Ascending aorta (tissue), 2 donors: ENCODE results near the gene SIN3A. TPM values are rescaled to one million over a fixed set of nuclear protein-coding genes. Genes with fewer than 3 reads are reported as not detected.
A peak's percentile ranks its signal among the peaks of the same experiment; 100 is the strongest.

Experiments used
- DNase-seq, 2 donors: peaks; one replicate each; pipeline ENCODE4 v3.0.0-alpha.2; 2019; ENCODE audit warnings: low spot score in 2 of 2
- H3K27ac ChIP-seq, 2 donors: fragments of 200-600 bp; sonication (generic); one replicate each; pipeline ENCODE4 v1.5.1; 2016 to 2017; ENCODE audit warnings: mild to moderate bottlenecking in 1 of 2
- H3K27me3 ChIP-seq: fragments of 200-600 bp; sonication (generic); one replicate; pipeline ENCODE4 v1.5.1; 2017
- H3K36me3 ChIP-seq, 2 donors: fragments of 200-600 bp; sonication (generic); one replicate each; pipeline ENCODE4 v1.5.1; 2016
- H3K4me1 ChIP-seq, 2 donors: fragments of 200-600 bp; sonication (generic); one replicate each; pipeline ENCODE4 v1.5.1; 2016 to 2017; ENCODE audit warnings: mild to moderate bottlenecking in 1 of 2
- H3K4me3 ChIP-seq, 2 donors: fragments of 200-600 bp; sonication (generic); one replicate each; pipeline ENCODE4 v1.5.1; 2016 to 2017; ENCODE audit warnings: mild to moderate bottlenecking in 1 of 2
- H3K9me3 ChIP-seq, 2 donors: fragments of 200-600 bp; sonication (generic); one replicate each; pipeline ENCODE4 v1.5.1; 2016
- CTCF ChIP-seq, 3 experiments: fragments of 200-600 bp in 2 of 3; fragments of 450-650 bp in 1 of 3; sonication (generic) in 2 of 3; IDR thresholded peaks; one replicate each; pipeline ENCODE4 v1.5.1; 2016 to 2019; ENCODE audit warnings: antibody characterized with exemption in 3 of 3, mild to moderate bottlenecking in 1 of 3, moderate library complexity in 1 of 3
- intact Hi-C: fragments of 100-400 bp; cut with DNase I; formaldehyde crosslinking; loops from one replicate; pipeline ENCODE4 v1.15.1; 2023
- total RNA-seq: library from RNA; depleted of rRNA; stranded (reverse); fragments of >200 nt; gene quantifications from one replicate; pipeline ENCODE4 v1.1.0, GENCODE V29; 2016

Gene SIN3A
- total RNA-seq, 1 donor from 2014 or later: 41.0 TPM

DNA sequence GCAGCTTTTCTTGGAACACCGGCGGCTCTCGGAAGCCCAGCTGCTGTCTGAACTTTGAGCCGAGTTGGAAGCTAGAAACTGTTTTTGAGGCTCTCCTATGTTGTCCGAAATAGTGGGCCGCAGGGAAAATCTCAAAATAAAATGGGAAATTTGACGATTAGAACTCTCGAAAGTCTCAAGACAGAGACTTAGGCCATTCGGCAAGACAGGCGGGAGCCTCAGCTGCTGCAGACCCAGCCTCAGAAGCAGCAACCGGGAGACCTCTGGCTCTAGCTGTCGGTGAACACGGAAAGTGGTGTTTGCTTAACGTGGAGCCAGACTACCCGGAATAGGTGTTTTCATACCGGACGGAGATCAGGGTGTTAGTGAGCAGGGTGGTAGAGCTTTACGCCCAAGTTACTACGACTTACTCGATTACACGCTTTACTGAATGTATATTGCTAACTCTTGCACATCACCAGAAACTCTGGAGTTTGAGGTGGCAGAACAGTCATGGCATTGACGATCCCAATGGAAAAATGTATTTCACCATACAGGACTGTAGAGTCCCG lies 82.7 kb downstream of the SIN3A start:
- peak overlapping the region; percentile 99 for H3K27ac ChIP-seq
- no peaks in the 10 kb centered on the region for H3K27me3 ChIP-seq
- peaks cover 5 to 8% of the 10 kb centered on the region in 2 donors for H3K4me1 ChIP-seq
- peak overlapping the region; percentile 94 to 98 for H3K4me3 ChIP-seq
- H3K9me3 ChIP-seq: no peaks in the 10 kb centered on the region
- TF ChIP-seq CTCF (IDR thresholded peaks at IDR 0.05): no peak
- no peak for DNase-seq
- intact Hi-C loops: loop anchor here (1.0 to 10.0 kb wide), 5 partner anchors 20 to 434 kb away; partner anchors contain the start of genes PPCDC and SNUPN
- peaks cover 41 to 66% of the 10 kb centered on the region in 2 donors for H3K36me3 ChIP-seq

- peak; percentile 69 to 82 (median 72) for TF ChIP-seq CTCF (IDR thresholded peaks at IDR 0.05)
- peaks cover 5 to 8% of the 10 kb centered on the region in 2 donors for H3K4me1 ChIP-seq
- intact Hi-C loops: loop anchor here (1.0 to 10.0 kb wide), 5 partner anchors 20 to 434 kb away; partner anchors contain the start of genes PPCDC and SNUPN
- H3K9me3 ChIP-seq: no peaks in the 10 kb centered on the region
- peak within 1 kb of the TSS; percentile 94 to 98 for H3K4me3 ChIP-seq
- H3K27ac ChIP-seq: peak within 1 kb of the TSS; percentile 99
- DNase-seq: peak; percentile 73 to 97
- H3K27me3 ChIP-seq: no peaks in the 10 kb centered on the region
- peaks cover 43 to 66% of the 10 kb centered on the region in 2 donors for H3K36me3 ChIP-seq
These were observed 83.4 kb downstream of the SIN3A start, which contains the start of gene MAN2C1 for GRCh38 chr15:75367913-75368688. Gene MAN2C1 (minus strand): TSS chr15:75368607. CDS start chr15:75368583, 24 bp downstream.

DNA sequence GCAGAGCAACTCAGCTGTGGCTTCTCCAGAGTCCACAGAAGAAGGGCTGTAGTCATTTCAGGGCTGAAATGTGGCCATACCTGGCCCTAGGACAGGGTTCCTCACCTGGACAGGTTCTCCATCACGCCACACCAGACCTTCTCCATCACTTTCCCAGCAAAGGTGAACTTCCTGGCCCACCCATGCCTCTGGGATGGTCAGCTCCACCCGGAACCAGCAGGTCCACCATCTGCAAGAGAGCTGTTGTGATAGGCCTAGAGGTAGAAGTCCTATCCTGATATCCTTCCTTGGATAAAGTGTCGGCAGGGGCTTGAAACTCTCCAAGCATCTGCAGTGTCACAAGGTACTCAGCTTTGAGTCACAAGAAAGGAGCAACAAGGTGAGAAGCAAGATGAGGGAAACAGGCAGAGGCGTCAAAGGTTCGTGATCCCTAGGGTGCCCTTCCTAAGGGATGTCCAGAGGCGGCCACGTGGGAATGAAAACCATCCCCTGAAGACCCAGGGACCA lies 84.0 kb downstream of the SIN3A start:
- Histone ChIP-seq H3K27me3 (no peaks in the 10 kb centered on the region), H3K36me3 (peaks cover 46 to 66% of the 10 kb centered on the region in 2 donors), H3K9me3 (no peaks in the 10 kb centered on the region), H3K4me3 (peak overlapping the region; percentile 94 to 98), H3K27ac (peak overlapping the region; percentile 99), H3K4me1 (peaks cover 5 to 8% of the 10 kb centered on the region in 2 donors)
- no peak for DNase-seq
- intact Hi-C loops: loop anchor here (5.0 to 10.0 kb wide), 3 partner anchors 260 to 435 kb away; partner anchors contain the start of genes PPCDC and SNUPN
- no peak for TF ChIP-seq CTCF (IDR thresholded peaks at IDR 0.05)

DNA sequence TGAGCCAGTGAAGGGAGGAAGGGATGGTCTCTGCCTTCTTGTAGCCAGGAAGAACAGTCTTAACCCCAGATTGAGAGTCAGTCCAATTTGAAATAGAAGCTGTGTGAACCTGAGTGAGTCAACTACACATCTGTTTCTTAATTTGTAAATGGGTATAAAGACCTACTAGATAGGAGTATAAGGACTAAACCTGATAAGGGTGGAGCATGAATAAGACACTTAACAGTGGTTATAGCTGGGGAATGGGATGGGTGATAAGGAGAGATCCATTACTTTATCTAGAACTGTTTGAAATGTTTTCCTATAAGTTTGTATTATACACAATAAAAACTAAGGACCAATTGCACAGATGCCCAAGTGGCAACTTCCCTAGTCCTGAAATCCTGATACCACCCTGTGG lies 84.5 kb downstream of the SIN3A start:
- no peaks in the 10 kb centered on the region for H3K9me3 ChIP-seq
- peaks cover 5 to 8% of the 10 kb centered on the region in 2 donors for H3K4me1 ChIP-seq
- peak overlapping the region in 1 of 2 donors; percentile 98 for H3K4me3 ChIP-seq
- H3K27me3 ChIP-seq: no peaks in the 10 kb centered on the region
- H3K27ac ChIP-seq: peak overlapping the region; percentile 99
- peaks cover 48 to 66% of the 10 kb centered on the region in 2 donors for H3K36me3 ChIP-seq
- TF ChIP-seq CTCF (IDR thresholded peaks at IDR 0.05): no peak
- intact Hi-C loops: loop anchor here (5.0 to 10.0 kb wide), 3 partner anchors 260 to 435 kb away; partner anchors contain the start of genes PPCDC and SNUPN
- DNase-seq: no peak

DNA sequence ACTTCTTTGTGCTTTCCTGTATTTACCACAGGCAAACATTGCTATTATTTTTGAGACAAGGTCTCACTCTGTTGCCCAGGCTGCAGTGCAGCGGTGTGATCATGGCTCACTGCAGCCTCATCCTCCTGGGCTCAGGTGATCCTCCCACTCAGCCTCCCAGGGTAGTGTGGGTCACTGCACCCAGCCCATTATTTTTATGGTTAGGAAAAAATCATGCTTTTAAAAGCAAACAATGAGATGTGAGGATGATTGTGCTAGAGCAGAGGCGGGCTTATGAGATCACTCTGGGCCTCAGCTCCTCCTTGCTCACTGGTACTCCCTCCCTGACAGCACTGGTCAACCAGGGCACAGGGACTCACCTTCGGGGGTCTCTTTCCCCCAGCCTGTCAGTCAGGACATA lies 85.3 kb downstream of the SIN3A start:
- peaks cover 5 to 8% of the 10 kb centered on the region in 2 donors for H3K4me1 ChIP-seq
- no peaks in the 10 kb centered on the region for H3K9me3 ChIP-seq
- no peak for TF ChIP-seq CTCF (IDR thresholded peaks at IDR 0.05)
- no peak overlapping the region for H3K4me3 ChIP-seq
- no peaks in the 10 kb centered on the region for H3K27me3 ChIP-seq
- H3K36me3 ChIP-seq: peaks cover 48 to 66% of the 10 kb centered on the region in 2 donors
- no peak for DNase-seq
- intact Hi-C loops: loop anchor here (5.0 to 10.0 kb wide), 3 partner anchors 261 to 436 kb away; partner anchors contain the start of genes PPCDC and SNUPN
- no peak overlapping the region for H3K27ac ChIP-seq
